Uterus (tissue), 4 donors: Measurements from ENCODE around the gene PEMT. TPM values are rescaled to one million over a fixed set of nuclear protein-coding genes. Genes with fewer than 3 reads are reported as not detected.
A peak's percentile ranks its signal among the peaks of the same experiment; 100 is the strongest.

Experiments used
- DNase-seq, 2 donors: peaks; one replicate each; pipeline ENCODE4 v3.0.0-alpha.2; 2019 to 2020
- H3K27ac ChIP-seq, 2 donors: fragments of 200-600 bp; sonication (generic); 1 replicate in 1 of 2; 2 replicates in 1 of 2; pipeline ENCODE4 v1.5.1; 2016 to 2018
- H3K27me3 ChIP-seq, 2 donors: fragments of 200-600 bp; sonication (generic); one replicate each; pipeline ENCODE4 v1.5.1; 2018 to 2019; ENCODE audit warnings: control low read depth in 1 of 2
- H3K36me3 ChIP-seq, 2 donors: fragments of 200-600 bp; sonication (generic); one replicate each; pipeline ENCODE4 v1.5.1; 2019; ENCODE audit warnings: control low read depth in 1 of 2
- H3K4me1 ChIP-seq, 2 donors: fragments of 200-600 bp; sonication (generic); one replicate each; pipeline ENCODE4 v1.5.1; 2018 to 2019; ENCODE audit warnings: control low read depth in 1 of 2
- H3K4me3 ChIP-seq, 2 donors: fragments of 200-600 bp; sonication (generic); 1 replicate in 1 of 2; 2 replicates in 1 of 2; pipeline ENCODE4 v1.5.1; 2018 to 2019; ENCODE audit warnings: mild to moderate bottlenecking in 1 of 2
- H3K9me3 ChIP-seq, 2 donors: fragments of 200-600 bp; sonication (generic); one replicate each; pipeline ENCODE4 v1.5.1; 2019; ENCODE audit warnings: control low read depth in 1 of 2
- CTCF ChIP-seq, 4 experiments: fragments of 200-600 bp in 2 of 4; fragments of 450-650 bp in 2 of 4; sonication (generic) in 2 of 4; IDR thresholded peaks; one replicate each; pipeline ENCODE4 v1.5.1; 2016 to 2019; ENCODE audit warnings: antibody characterized with exemption in 4 of 4, mild to moderate bottlenecking in 2 of 4, moderate library complexity in 1 of 4
- POLR2A ChIP-seq, 2 donors: fragments of 450-650 bp; IDR thresholded peaks; one replicate each; pipeline ENCODE4 v1.6.1; 2016; ENCODE audit warnings: antibody characterized with exemption in 2 of 2, mild to moderate bottlenecking in 1 of 2, moderate library complexity in 1 of 2
- intact Hi-C: fragments of 100-400 bp; cut with DNase I; formaldehyde crosslinking; loops from one replicate; pipeline ENCODE4 v1.15.1; 2023; ENCODE audit warnings: low total_unique reads
- total RNA-seq, 4 donors: library from RNA; depleted of rRNA in 3 of 4; stranded (reverse); fragments of >200 nt in 3 of 4; gene quantifications; one replicate each; pipeline versions ENCODE4 v1.1.0 to v1.2.4, GENCODE V29; 2014 to 2023
- donor health status: DM: yes; HTN: yes; CAD: no.

The PEMT gene
- total RNA-seq, 4 donors from 2014 or later = 26.3 to 61.7 (median 32.2) TPM

- intact Hi-C loops = no loop called here
- H3K27ac ChIP-seq = no peak overlapping the region
- no peaks in the 10 kb centered on the region for H3K27me3 ChIP-seq
- no peak for DNase-seq
- H3K4me1 ChIP-seq = no peaks in the 10 kb centered on the region
- no peaks in the 10 kb centered on the region for H3K36me3 ChIP-seq
- no peaks in the 10 kb centered on the region for H3K9me3 ChIP-seq
- TF ChIP-seq POLR2A (IDR thresholded peaks at IDR 0.05) = no peak
- no peak for TF ChIP-seq CTCF (IDR thresholded peaks at IDR 0.05)
- no peak overlapping the region for H3K4me3 ChIP-seq
Observed at GRCh38 chr17:17553217-17554195, 38.0 kb downstream of the PEMT start.

- intact Hi-C loops = no loop called here
Observed at GRCh38 chr17:17552351-17553216, 38.9 kb downstream of the PEMT start.

GRCh38 chr17:17551361-17551760 is 40.1 kb downstream of the PEMT start:
- Histone ChIP-seq H3K27me3 (no peaks in the 10 kb centered on the region), H3K36me3 (no peaks in the 10 kb centered on the region), H3K9me3 (no peaks in the 10 kb centered on the region), H3K27ac (peak overlapping the region; percentile 12 to 46), H3K4me3 (no peak overlapping the region), H3K4me1 (no peaks in the 10 kb centered on the region)
- peak; percentile 55 to 73 for DNase-seq
- intact Hi-C loops = no loop called here
- no peak for TF ChIP-seq CTCF (IDR thresholded peaks at IDR 0.05)
- TF ChIP-seq POLR2A (IDR thresholded peaks at IDR 0.05) = no peak

More at GRCh38 chr17:17552351-17553216, 38.9 kb downstream of the PEMT start:
- H3K27ac ChIP-seq = no peak overlapping the region
- no peak overlapping the region for H3K4me3 ChIP-seq
- no peaks in the 10 kb centered on the region for H3K4me1 ChIP-seq
- H3K9me3 ChIP-seq = no peaks in the 10 kb centered on the region
- no peak for DNase-seq
- H3K36me3 ChIP-seq = no peaks in the 10 kb centered on the region
- no peak for TF ChIP-seq CTCF (IDR thresholded peaks at IDR 0.05)
- TF ChIP-seq POLR2A (IDR thresholded peaks at IDR 0.05) = no peak
- no peaks in the 10 kb centered on the region for H3K27me3 ChIP-seq

GRCh38 chr17:17549732-17550366 is 41.7 kb downstream of the PEMT start:
- TF ChIP-seq POLR2A (IDR thresholded peaks at IDR 0.05) (no peak), CTCF (IDR thresholded peaks at IDR 0.05) (no peak)
- Histone ChIP-seq H3K36me3 (no peaks in the 10 kb centered on the region), H3K27me3 (no peaks in the 10 kb centered on the region), H3K9me3 (no peaks in the 10 kb centered on the region), H3K27ac (no peak overlapping the region), H3K4me1 (peaks cover 0 to 4% of the 10 kb centered on the region in 2 donors), H3K4me3 (no peak overlapping the region)
- intact Hi-C loops = no loop called here
- no peak for DNase-seq
